Measurements from ENCODE around the gene TPRG1. TPM values are rescaled to one million over a fixed set of nuclear protein-coding genes. Genes with fewer than 3 reads are reported as not detected.
"Not testable (repeated sequence)": the region's sequence is repeated elsewhere in the genome, so short reads cannot be mapped to it uniquely, and the experiment has no call there.

Gene TPRG1
- total RNA-seq, 1 donor from 2014 or later, result 3.3 TPM

GRCh38 chr3:189322339-189322738 is 150.6 kb downstream of the TPRG1 start:
- no peak for TF ChIP-seq CTCF (IDR thresholded peaks at IDR 0.05; ENCODE audit: unreplicated experiment)

DNA sequence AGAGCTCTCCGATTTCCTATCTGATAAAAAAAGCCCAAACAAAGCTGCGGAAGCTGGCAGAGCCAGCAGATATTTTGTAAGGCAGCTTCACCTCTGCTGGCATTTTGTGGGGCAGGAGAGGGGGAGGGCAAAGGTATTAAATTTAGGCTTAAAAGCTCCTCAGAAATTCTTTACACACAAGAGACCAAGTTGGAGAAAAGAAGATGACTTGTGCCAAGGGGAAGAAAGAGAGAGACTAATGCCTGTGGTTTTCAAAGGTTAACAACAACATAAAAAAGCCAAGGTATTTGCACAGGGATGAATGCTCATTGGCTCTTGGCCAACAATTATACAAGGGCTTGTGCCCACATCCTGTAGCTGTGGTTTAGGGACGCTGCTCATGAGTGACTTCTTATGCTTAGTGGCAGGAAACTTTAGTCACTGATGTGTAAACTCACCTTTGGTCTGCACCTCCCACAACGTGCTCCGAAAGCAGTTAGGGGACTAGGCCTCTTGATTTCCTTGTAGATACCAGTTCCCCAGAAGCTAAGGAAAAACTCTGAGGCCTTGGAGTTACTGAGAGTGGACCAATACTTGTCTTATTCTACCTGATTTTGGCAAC is 152.9 kb downstream of the TPRG1 start:
- no peak for TF ChIP-seq CTCF (IDR thresholded peaks at IDR 0.05; ENCODE audit: unreplicated experiment)
- Mint-ChIP-seq H3K9me3 (no peaks in the 10 kb centered on the region), H3K4me1 (peaks cover 26% of the 10 kb centered on the region), H3K27ac (peak overlapping the region; percentile 85), H3K36me3 (no peaks in the 10 kb centered on the region), H3K27me3 (ENCODE audit: low read depth) (no peaks in the 10 kb centered on the region), H3K4me3 (no peak overlapping the region)
- no peak for DNase-seq (ENCODE audit: low spot score in 2 of 2, unreplicated experiment in 2 of 2)

More at GRCh38 chr3:189322339-189322738, 150.6 kb downstream of the TPRG1 start:
- no peaks in the 10 kb centered on the region for H3K9me3 Mint-ChIP-seq
- peaks cover 35% of the 10 kb centered on the region for H3K4me1 Mint-ChIP-seq
- no peaks in the 10 kb centered on the region for H3K27me3 Mint-ChIP-seq (ENCODE audit: low read depth)
- no peak for DNase-seq (ENCODE audit: low spot score in 2 of 2, unreplicated experiment in 2 of 2)
- no peaks in the 10 kb centered on the region for H3K36me3 Mint-ChIP-seq
- no peak overlapping the region for H3K27ac Mint-ChIP-seq
- H3K4me3 Mint-ChIP-seq, result no peak overlapping the region

GRCh38 chr3:189325454-189325853 is 153.7 kb downstream of the TPRG1 start:
- no peak for DNase-seq (ENCODE audit: low spot score in 2 of 2, unreplicated experiment in 2 of 2)
- no peak for TF ChIP-seq CTCF (IDR thresholded peaks at IDR 0.05; ENCODE audit: unreplicated experiment)
- peaks cover 26% of the 10 kb centered on the region for H3K4me1 Mint-ChIP-seq
- no peaks in the 10 kb centered on the region for H3K27me3 Mint-ChIP-seq (ENCODE audit: low read depth)
- H3K9me3 Mint-ChIP-seq, result no peaks in the 10 kb centered on the region
- H3K27ac Mint-ChIP-seq, result no peak overlapping the region
- H3K36me3 Mint-ChIP-seq, result no peaks in the 10 kb centered on the region
- no peak overlapping the region for H3K4me3 Mint-ChIP-seq

DNA sequence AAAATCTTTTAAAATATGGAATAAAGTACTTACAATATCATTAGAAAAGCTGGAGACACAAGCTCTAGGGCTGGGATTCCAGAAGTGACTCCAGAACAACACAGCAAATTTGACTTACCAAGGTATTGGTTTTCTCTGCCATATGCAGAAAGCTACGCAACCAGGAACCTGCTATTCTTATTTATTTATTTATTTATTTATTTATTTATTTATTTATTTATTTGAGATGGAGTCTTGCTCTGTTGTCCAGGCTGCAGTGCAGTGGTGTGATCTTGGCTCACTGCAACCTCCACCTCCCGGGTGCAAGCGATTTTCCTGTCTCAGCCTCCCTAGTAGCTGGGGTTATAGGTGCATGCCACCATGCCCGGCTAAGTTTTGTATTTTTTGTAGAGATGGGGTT is 157.9 kb downstream of the TPRG1 start:
- not testable (repeated sequence) for H3K36me3 Mint-ChIP-seq; DNase-seq (ENCODE audit: low spot score in 2 of 2, unreplicated experiment in 2 of 2); H3K27ac Mint-ChIP-seq; H3K27me3 Mint-ChIP-seq (ENCODE audit: low read depth); H3K4me3 Mint-ChIP-seq; H3K9me3 Mint-ChIP-seq
- peaks cover 11% of the 10 kb centered on the region for H3K4me1 Mint-ChIP-seq

DNA sequence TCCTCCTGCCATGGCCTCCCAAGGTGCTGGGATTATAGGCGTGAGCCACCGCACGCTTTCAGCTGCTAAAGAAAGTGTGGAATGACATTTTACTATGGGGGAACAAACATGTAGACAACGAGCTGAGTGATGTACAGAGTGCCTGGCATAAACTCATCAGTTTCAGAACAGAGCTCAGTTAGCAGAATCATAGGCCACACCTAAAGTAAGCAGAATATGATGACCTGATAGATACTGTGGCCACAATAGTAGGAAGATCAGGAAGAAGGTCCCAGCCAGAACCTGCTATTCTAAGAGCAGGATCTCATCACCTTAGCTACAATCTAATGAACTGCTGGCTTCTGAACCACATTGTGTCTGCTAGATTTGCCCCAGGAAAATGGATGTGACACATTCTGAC is 158.3 kb downstream of the TPRG1 start:
- DNase-seq (ENCODE audit: low spot score in 2 of 2, unreplicated experiment in 2 of 2), result no peak
- Mint-ChIP-seq H3K27ac (no peak overlapping the region), H3K27me3 (ENCODE audit: low read depth) (no peaks in the 10 kb centered on the region), H3K4me1 (peaks cover 7% of the 10 kb centered on the region), H3K9me3 (no peaks in the 10 kb centered on the region), H3K36me3 (no peaks in the 10 kb centered on the region), H3K4me3 (no peak overlapping the region)
- TF ChIP-seq CTCF (IDR thresholded peaks at IDR 0.05; ENCODE audit: unreplicated experiment), result no peak

GRCh38 chr3:189331002-189331418 is 159.2 kb downstream of the TPRG1 start:
- Mint-ChIP-seq H3K27ac (no peak overlapping the region), H3K9me3 (no peaks in the 10 kb centered on the region), H3K4me3 (no peak overlapping the region), H3K36me3 (no peaks in the 10 kb centered on the region), H3K4me1 (no peaks in the 10 kb centered on the region), H3K27me3 (ENCODE audit: low read depth) (no peaks in the 10 kb centered on the region)
- TF ChIP-seq CTCF (IDR thresholded peaks at IDR 0.05; ENCODE audit: unreplicated experiment), result no peak
- DNase-seq (ENCODE audit: low spot score in 2 of 2, unreplicated experiment in 2 of 2), result no peak
